Caco-2 (cell line): Measurements from ENCODE around the gene SMIM43. TPM values are rescaled to one million over a fixed set of nuclear protein-coding genes. Genes with fewer than 3 reads are reported as not detected.

Experiments
- Bru-seq: library from RNA; stranded (reverse); fragments of 400-500 nt; gene quantifications from one replicate; lab custom pipeline; 2021; lab: Mats Ljungman, UMichigan
- BruChase-seq, 2 experiments: library from RNA; stranded (reverse); fragments of 400-500 nt; gene quantifications; one replicate each; lab custom pipeline; 2021; lab: Mats Ljungman, UMichigan
- BruUV-seq: library from RNA; stranded (reverse); fragments of 400-500 nt; replicated peaks from 2 replicates; lab custom pipeline; 2021; lab: Mats Ljungman, UMichigan
- CTCF ChIA-PET: fragments of 300-600 bp; sonication (Branson Sonifier 250); formaldehyde crosslinking; loops from one replicate; lab custom pipeline; 2022; ENCODE audit warnings: antibody characterized with exemption; lab: Charles Lee
- POLR2A ChIA-PET: fragments of 300-600 bp; sonication (Branson Sonifier 250); formaldehyde crosslinking; loops from one replicate; lab custom pipeline; 2022; ENCODE audit warnings: antibody characterized with exemption; lab: Charles Lee
- DNase-seq, 2 experiments: peaks; one replicate each; pipeline versions ENCODE4 v3.0.0 to v3.0.0-alpha.2; 2020 to 2022
- H3K27me3 ChIP-seq: replicated peaks from 2 replicates; pipeline ENCODE4 v1.6.0; 2011; ENCODE audit warnings: low read length; ENCODE audit not compliant: control insufficient read depth, insufficient read depth
- H3K36me3 ChIP-seq: 2 replicates; pipeline ENCODE4 v1.5.1; 2011; ENCODE audit warnings: low read length; ENCODE audit not compliant: control insufficient read depth, insufficient read depth
- H3K4me1 ChIP-seq: fragments of 250-450 bp; sonication (Bioruptor Pico); 2 replicates; pipeline ENCODE4 v1.5.1; 2020; ENCODE audit warnings: mild to moderate bottlenecking
- H3K4me3 ChIP-seq: 2 replicates; pipeline ENCODE4 v1.5.1; 2011; ENCODE audit warnings: low read depth, mild to moderate bottlenecking, control low read depth, low read length
- H3K9me3 ChIP-seq: fragments of 250-450 bp; sonication (Bioruptor Pico); 2 replicates; pipeline ENCODE4 v1.5.1; 2020; ENCODE audit warnings: mild to moderate bottlenecking, moderate library complexity
- H3K27ac Mint-ChIP-seq: one replicate; pipeline ENCODE4 v1.8.0; 2022; ENCODE audit warnings: mixed read lengths; ENCODE audit not compliant: unreplicated experiment
- H3K27me3 Mint-ChIP-seq: one replicate; pipeline ENCODE4 v1.8.0; 2022; ENCODE audit warnings: mixed read lengths; ENCODE audit not compliant: insufficient read depth, unreplicated experiment
- H3K36me3 Mint-ChIP-seq: one replicate; pipeline ENCODE4 v1.8.0; 2022; ENCODE audit warnings: mild to moderate bottlenecking, mixed read lengths; ENCODE audit not compliant: insufficient read depth, unreplicated experiment
- H3K4me1 Mint-ChIP-seq: one replicate; pipeline ENCODE4 v1.8.0; 2022; ENCODE audit warnings: low read depth, mixed read lengths; ENCODE audit not compliant: unreplicated experiment
- H3K4me3 Mint-ChIP-seq: one replicate; pipeline ENCODE4 v1.8.0; 2022; ENCODE audit warnings: mild to moderate bottlenecking, moderate library complexity, mixed read lengths; ENCODE audit not compliant: unreplicated experiment
- H3K9me3 Mint-ChIP-seq: one replicate; pipeline ENCODE4 v1.8.0; 2022; ENCODE audit warnings: mixed read lengths; ENCODE audit not compliant: unreplicated experiment
- CTCF ChIP-seq, 2 experiments: fragments of 200-600 bp in 1 of 2; IDR thresholded peaks; 1 replicate in 1 of 2; 2 replicates in 1 of 2; pipeline versions ENCODE4 v1.5.1 to v1.8.0; 2011 to 2022; ENCODE audit warnings: antibody characterized with exemption in 1 of 2, control low read depth in 1 of 2, inconsistent platforms in 1 of 2, low read depth in 1 of 2, low read length in 1 of 2, mild to moderate bottlenecking in 1 of 2, moderate library complexity in 1 of 2; ENCODE audit not compliant: insufficient read depth in 1 of 2, severe bottlenecking in 1 of 2, unreplicated experiment in 1 of 2
- intact Hi-C: fragments of 100-400 bp; cut with micrococcal nuclease; formaldehyde crosslinking; loops from one replicate; pipeline ENCODE4 v1.10.0; 2022; ENCODE audit not compliant: unreplicated experiment
- long read RNA-seq: library from polyadenylated mRNA; stranded (forward); transcript quantifications from one replicate; pipeline ENCODE4 v2.0.0, GENCODE V29; 2022
- total RNA-seq: library from RNA; stranded (reverse); gene quantifications from 2 replicates; pipeline ENCODE4 v1.2.3, GENCODE V29; 2022

Gene SMIM43
- not detected in 2 replicates for total RNA-seq
- not detected for Bru-seq, nascent RNA
- BruChase-seq, experiment 1, labeled RNA remaining after a 2-hour chase: not detected
- not detected for BruChase-seq, experiment 2, labeled RNA remaining after a 6-hour chase
- long read RNA-seq: 0 reads

DNA sequence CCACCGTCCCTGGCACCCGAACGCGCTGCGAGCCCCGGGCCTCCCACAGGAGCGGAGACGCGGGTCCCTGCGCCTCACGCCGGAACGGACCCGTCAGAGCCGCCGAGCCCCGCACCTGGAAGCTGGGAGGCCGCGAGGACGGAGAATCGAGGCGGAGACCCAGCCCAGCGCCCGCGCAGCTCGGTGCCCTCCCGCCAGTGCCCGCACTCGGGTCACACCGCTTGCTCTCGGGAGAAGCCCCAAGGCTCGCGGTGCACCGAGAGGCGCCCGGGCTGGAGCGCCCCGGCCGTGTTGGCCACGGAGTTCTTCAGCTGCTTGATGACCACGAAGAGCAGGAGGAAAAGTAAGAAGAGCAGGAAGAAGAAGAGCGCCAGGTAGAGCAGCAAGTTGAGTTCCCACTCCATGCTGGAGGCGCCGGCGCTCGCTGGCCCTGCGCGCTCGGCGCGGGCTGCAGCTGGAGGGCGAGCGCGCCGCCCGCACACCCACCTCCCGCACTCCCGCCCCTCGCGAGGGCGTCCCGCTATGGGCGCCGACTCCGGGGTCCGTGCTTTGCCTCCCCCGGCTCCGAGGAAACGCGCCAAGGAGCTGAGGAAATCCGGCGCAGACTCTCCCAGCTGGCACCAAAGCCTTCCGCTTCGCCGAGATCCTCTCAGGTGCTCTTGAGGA lies at the start of gene SMIM43:
TSS of gene SMIM43 (minus strand) at position 463 of the 666 bp plus-strand sequence. CDS start at position 404, 59 bp downstream.
- TF ChIP-seq CTCF (IDR thresholded peaks at IDR 0.05; ENCODE audit: insufficient read depth in 1 of 2, low read depth in 1 of 2, low read length in 1 of 2, severe bottlenecking in 1 of 2, unreplicated experiment in 1 of 2): no peak
- H3K4me1 Mint-ChIP-seq: no peaks in the 10 kb centered on the region
- H3K27me3 Mint-ChIP-seq: peaks cover 5% of the 10 kb centered on the region
- DNase-seq: no peak
- no peak within 1 kb of the TSS for H3K4me3 Mint-ChIP-seq
- no TSS peak for BruUV-seq
- intact Hi-C loops: no loop called here
- no peak within 1 kb of the TSS for H3K4me3 ChIP-seq
- POLR2A ChIA-PET: no interaction called here
- H3K27me3 ChIP-seq: no peaks in the 10 kb centered on the region
- H3K9me3 ChIP-seq: no peaks in the 10 kb centered on the region
- H3K9me3 Mint-ChIP-seq: no peaks in the 10 kb centered on the region
- CTCF ChIA-PET: no interaction called here
- H3K36me3 Mint-ChIP-seq: no peaks in the 10 kb centered on the region
- H3K36me3 ChIP-seq: no peaks in the 10 kb centered on the region
- H3K27ac Mint-ChIP-seq: no peak within 1 kb of the TSS
- no peaks in the 10 kb centered on the region for H3K4me1 ChIP-seq

DNA sequence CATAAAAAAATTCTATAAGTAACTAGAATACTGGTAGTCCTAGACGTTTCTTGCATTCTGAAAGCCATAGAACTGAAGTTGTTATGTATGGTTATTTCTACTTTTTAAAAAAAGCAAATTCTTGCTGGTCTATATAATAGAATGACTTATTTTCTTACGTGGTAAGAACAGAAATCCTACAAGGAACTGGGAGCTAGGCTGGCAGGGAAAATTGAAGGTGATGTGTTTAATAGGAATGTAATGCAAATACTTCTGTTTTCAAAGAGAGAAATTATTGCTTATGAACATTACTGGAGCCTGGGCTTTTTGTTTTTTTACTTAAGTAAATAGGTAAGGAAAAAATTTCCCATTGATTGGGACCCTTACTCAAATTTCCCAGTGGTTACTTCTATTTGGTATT lies 49.8 kb upstream of the SMIM43 start:
- ChIA-PET CTCF (no interaction called here), POLR2A (no interaction called here)
- Histone ChIP-seq H3K36me3 (no peaks in the 10 kb centered on the region), H3K4me3 (no peak overlapping the region), H3K27me3 (no peaks in the 10 kb centered on the region), H3K9me3 (no peaks in the 10 kb centered on the region), H3K4me1 (no peaks in the 10 kb centered on the region)
- TF ChIP-seq CTCF (IDR thresholded peaks at IDR 0.05; ENCODE audit: insufficient read depth in 1 of 2, low read depth in 1 of 2, low read length in 1 of 2, severe bottlenecking in 1 of 2, unreplicated experiment in 1 of 2): no peak
- no peaks in the 10 kb centered on the region for H3K27me3 Mint-ChIP-seq
- H3K4me1 Mint-ChIP-seq: no peaks in the 10 kb centered on the region
- no peak overlapping the region for H3K4me3 Mint-ChIP-seq
- H3K36me3 Mint-ChIP-seq: peaks cover 75% of the 10 kb centered on the region
- no TSS peak for BruUV-seq
- intact Hi-C loops: no loop called here
- H3K27ac Mint-ChIP-seq: no peak overlapping the region
- DNase-seq: no peak
- H3K9me3 Mint-ChIP-seq: no peaks in the 10 kb centered on the region

- no peaks in the 10 kb centered on the region for H3K27me3 ChIP-seq
- H3K36me3 Mint-ChIP-seq: peaks cover 73% of the 10 kb centered on the region
Measured at GRCh38 chr4:121811122-121811521, 46.2 kb upstream of the SMIM43 start.

More at GRCh38 chr4:121811122-121811521, 46.2 kb upstream of the SMIM43 start:
- Histone ChIP-seq H3K4me3 (no peak overlapping the region), H3K36me3 (no peaks in the 10 kb centered on the region), H3K4me1 (no peaks in the 10 kb centered on the region), H3K9me3 (no peaks in the 10 kb centered on the region)
- no TSS peak for BruUV-seq
- DNase-seq: no peak
- ChIA-PET CTCF (no interaction called here), POLR2A (no interaction called here)
- intact Hi-C loops: no loop called here
- Mint-ChIP-seq H3K9me3 (no peaks in the 10 kb centered on the region), H3K4me1 (no peaks in the 10 kb centered on the region), H3K27me3 (no peaks in the 10 kb centered on the region), H3K27ac (no peak overlapping the region), H3K4me3 (no peak overlapping the region)
- TF ChIP-seq CTCF (IDR thresholded peaks at IDR 0.05; ENCODE audit: insufficient read depth in 1 of 2, low read depth in 1 of 2, low read length in 1 of 2, severe bottlenecking in 1 of 2, unreplicated experiment in 1 of 2): no peak
